ENCODE data around the gene SKI.

DNA sequence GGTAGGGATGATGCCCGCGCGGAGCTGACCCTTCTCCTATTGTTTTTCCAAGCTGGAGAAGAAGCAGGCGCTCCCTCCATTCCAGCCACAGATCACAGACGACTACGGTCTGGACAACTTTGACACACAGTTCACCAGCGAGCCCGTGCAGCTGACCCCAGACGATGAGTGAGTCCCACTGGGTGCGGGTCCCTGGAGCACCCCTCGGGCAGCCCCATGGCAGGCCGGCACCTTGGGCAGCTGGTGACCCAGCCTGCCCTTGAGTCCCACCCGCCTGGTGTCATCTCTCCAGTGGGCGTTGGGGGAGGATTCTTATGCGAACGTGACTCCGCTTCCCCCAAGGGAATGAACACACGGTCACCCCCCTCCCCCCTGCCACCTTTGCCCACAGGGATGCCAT is 43.6 kb upstream of the SKI start:
- TF ChIP-seq CTCF (conservative IDR thresholded peaks at IDR 0.05; ENCODE audit: low read depth in 2 of 2) (no peak), EZH2 (IDR thresholded peaks at IDR 0.05; ENCODE audit: low read depth, unreplicated experiment) (no peak), CREB1 (CRISPR knock-in tag; IDR thresholded peaks at IDR 0.05; ENCODE audit: low read depth) (no peak), EZH2phosphoT487 (IDR thresholded peaks at IDR 0.05; ENCODE audit: unreplicated experiment) (no peak), JUNB (IDR thresholded peaks at IDR 0.05; ENCODE audit: unreplicated experiment) (no peak), POLR2AphosphoS5 (IDR thresholded peaks at IDR 0.05; ENCODE audit: low read depth) (no peak), STAT1 (IDR thresholded peaks at IDR 0.05; ENCODE audit: unreplicated experiment) (no peak), ZNF462 (CRISPR knock-in tag; IDR thresholded peaks at IDR 0.05) (no peak), ZNF331 (CRISPR knock-in tag; IDR thresholded peaks at IDR 0.05; ENCODE audit: low read depth) (no peak)
- TF ChIP-seq, protein P1, sequence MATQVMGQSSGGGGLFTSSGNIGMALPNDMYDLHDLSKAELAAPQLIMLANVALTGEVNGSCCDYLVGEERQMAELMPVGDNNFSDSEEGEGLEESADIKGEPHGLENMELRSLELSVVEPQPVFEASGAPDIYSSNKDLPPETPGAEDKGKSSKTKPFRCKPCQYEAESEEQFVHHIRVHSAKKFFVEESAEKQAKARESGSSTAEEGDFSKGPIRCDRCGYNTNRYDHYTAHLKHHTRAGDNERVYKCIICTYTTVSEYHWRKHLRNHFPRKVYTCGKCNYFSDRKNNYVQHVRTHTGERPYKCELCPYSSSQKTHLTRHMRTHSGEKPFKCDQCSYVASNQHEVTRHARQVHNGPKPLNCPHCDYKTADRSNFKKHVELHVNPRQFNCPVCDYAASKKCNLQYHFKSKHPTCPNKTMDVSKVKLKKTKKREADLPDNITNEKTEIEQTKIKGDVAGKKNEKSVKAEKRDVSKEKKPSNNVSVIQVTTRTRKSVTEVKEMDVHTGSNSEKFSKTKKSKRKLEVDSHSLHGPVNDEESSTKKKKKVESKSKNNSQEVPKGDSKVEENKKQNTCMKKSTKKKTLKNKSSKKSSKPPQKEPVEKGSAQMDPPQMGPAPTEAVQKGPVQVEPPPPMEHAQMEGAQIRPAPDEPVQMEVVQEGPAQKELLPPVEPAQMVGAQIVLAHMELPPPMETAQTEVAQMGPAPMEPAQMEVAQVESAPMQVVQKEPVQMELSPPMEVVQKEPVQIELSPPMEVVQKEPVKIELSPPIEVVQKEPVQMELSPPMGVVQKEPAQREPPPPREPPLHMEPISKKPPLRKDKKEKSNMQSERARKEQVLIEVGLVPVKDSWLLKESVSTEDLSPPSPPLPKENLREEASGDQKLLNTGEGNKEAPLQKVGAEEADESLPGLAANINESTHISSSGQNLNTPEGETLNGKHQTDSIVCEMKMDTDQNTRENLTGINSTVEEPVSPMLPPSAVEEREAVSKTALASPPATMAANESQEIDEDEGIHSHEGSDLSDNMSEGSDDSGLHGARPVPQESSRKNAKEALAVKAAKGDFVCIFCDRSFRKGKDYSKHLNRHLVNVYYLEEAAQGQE (IDR thresholded peaks at IDR 0.05; ENCODE audit: unreplicated experiment) = no peak
- TF ChIP-seq, protein P2, sequence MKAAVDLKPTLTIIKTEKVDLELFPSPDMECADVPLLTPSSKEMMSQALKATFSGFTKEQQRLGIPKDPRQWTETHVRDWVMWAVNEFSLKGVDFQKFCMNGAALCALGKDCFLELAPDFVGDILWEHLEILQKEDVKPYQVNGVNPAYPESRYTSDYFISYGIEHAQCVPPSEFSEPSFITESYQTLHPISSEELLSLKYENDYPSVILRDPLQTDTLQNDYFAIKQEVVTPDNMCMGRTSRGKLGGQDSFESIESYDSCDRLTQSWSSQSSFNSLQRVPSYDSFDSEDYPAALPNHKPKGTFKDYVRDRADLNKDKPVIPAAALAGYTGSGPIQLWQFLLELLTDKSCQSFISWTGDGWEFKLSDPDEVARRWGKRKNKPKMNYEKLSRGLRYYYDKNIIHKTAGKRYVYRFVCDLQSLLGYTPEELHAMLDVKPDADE (IDR thresholded peaks at IDR 0.05) = no peak

Measured in GM23338 (cell line).